DLD1 (cell line): ENCODE measurements around the gene TRERF1.

Experiments used
- in situ Hi-C: cut with HindIII; loops from 2 replicates; pipeline ENCODE4 v1.10.0; 2017; ENCODE audit warnings: low sequenced_read_pairs

The TRERF1 gene

DNA sequence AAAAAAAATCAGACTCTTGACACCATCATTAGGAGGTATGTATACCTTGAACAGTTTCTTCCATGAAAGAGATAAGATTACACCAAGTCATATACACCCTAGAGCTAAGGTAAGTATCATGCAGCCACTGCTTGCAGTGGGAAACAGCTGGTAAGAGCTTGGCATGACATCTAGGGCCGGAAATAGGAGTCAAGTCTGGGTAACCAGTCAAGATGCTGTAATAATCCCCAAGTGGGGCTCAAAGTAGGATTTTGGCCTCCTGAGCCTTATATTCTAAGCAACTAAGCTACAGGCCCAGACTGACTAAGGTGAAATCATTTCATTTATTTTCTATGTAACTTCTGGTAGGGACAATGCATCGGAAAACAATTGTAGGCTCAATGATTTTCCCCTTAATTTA is 23.9 kb downstream of the TRERF1 start:
- in situ Hi-C loops: no loop called here

DNA sequence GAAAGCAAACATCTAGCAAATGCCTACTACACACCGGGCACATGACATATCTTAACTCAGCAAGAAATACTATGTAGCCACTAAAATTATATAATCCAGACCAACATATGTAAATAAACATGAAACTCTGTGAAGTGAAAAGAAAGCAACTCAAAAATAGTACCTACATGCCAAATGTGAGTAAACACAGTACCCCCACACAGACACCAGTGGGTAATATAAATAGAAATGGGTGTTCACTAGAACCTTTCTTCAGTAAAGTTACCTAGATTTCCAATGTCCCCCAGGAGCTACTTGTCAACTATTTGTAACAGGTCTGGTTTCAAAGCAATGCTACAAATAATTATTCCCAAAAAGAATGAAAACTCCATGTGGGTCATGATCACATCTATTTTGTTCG is 25.5 kb downstream of the TRERF1 start:
- in situ Hi-C loops: no loop called here

DNA sequence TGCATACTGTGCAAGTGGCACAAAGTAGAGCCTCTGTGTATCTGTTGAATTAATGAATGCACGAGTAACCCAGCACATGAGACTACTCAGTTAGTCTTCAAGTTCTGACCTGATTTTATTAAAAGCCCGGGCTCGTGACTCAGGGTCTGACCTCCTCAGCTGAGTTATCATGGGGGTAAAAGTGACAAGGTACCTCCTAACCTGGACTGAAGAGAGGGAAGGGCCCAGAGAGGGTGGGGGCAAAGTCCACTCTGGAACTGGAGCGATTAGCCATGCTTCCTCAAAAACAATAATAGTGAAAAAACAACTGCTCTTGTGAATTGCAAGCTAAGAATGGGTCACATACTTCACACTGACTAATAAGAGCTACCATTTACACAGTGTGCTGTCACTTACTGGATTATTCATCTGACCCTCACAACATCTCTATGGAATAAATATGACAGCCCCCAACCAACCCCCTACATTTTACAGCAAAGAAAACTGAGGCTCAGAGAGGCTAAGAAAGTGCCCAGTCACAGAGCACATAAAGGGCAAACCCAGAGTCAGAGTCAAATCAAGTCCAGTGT is 26.7 kb downstream of the TRERF1 start:
- in situ Hi-C loops: no loop called here

DNA sequence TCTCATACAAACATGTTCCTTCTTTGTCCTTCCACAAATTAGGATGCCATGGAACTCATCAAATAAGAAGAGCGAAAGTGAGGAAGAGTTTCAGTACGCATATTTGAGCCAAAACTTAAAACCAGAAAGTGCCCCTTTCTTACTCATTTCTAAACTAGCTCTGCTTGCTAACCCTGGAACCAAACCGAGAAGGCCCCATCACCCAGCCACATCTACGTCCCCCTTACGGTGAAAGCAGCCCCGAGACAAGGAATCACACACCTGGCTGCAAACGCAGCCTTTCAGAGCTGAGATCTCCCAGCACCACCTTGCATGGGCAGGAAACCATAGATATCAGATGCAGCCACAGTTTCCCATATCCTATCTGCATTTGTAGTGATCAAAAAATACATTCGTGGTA is 28.5 kb downstream of the TRERF1 start:
- in situ Hi-C loops: no loop called here

DNA sequence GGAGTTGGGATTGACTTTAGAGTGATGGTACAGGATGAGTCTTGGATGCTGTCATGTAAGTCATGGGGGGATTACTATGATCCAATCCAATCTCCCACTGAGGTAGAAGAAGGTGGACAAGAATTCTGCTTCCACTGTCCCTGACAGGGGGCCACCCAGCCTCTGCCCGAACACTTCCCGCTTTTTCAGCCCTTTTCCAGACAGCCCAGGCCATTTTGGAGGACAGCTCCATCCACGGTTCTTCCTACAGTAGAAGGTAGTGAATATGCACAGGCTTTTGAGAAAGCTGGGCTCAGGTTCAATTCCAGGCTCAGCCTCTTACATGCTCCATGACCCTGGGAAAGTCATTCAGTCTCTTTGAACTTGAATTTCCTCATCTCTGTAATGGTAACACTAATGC is 31.0 kb downstream of the TRERF1 start:
- in situ Hi-C loops: no loop called here

DNA sequence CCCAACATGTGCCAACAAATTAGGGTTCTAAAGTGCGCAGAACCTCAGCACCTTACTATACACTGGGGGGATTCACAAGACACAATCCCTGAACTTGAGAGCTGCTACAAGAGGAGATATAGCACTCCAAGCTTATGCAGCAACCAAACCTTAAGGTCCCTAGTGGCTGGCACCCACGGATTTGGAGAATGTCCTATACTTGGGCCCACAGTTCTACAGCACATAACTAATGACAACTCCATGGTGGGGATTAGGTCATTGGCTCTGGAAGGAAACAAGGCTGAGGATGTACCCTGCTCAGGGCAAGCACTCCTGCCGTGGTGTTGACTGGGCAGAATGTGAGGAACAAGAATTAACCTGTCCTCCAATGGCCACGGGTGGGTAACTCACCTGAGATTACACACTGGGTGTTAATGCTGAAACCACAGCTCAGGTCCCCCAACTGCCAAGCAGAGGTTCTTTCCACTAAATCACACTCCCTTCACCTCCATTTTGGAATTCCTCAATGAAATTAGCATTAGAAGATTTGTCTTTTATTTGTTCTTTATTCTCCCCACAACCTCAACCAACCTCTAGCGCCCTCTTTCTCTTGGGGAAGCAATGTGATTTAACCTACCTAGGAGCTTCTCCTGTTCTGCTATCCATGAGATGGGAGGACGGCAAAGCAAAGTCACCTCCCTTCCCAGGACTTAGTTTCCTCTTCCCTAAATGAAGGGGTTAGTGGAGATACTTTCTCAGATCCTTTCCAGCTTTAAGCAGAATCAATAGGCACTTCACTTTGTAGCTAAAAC is 32.0 kb downstream of the TRERF1 start:
- in situ Hi-C loops: no loop called here

DNA sequence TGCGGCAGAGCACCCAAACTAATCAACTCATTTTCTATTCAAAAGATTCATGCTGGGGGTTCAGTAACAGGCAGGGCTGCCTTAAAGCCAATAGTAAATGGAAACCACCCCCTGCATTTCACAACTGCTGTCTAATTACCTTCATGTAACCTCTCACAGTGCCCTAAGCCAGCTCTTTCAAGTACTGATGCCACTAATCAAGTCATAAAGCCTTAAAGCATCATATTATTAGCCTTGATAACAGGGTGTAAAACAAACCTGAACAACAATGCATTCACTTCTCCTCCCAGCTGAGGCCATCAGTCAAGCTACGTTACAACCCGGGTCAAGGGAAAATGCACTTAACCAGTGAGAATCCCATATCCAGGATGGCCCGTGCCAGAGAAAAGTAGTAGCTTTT is 33.0 kb downstream of the TRERF1 start:
- in situ Hi-C loops: no loop called here

DNA sequence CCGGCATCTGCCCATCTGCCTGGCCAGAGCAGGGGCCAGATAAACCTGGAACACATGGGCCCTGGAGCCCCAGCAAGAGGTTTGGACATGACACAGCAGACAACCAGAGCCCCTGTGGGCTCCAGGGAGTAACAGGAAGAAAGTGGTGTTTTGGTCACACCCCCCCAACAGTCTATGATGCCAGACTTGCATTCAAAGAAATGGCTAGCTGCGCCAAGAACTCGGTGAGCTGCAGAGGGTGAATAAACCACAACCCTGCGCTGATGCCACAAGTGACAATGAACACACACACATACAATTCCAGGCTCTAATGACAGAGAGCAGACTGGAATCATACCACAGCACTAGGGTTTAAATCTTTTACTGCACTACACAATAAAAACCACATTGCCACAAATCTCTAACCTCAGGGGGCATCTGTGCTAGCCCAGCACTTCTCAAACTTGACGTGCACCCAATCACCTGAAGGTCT is 34.0 kb downstream of the TRERF1 start:
- in situ Hi-C loops: no loop called here

DNA sequence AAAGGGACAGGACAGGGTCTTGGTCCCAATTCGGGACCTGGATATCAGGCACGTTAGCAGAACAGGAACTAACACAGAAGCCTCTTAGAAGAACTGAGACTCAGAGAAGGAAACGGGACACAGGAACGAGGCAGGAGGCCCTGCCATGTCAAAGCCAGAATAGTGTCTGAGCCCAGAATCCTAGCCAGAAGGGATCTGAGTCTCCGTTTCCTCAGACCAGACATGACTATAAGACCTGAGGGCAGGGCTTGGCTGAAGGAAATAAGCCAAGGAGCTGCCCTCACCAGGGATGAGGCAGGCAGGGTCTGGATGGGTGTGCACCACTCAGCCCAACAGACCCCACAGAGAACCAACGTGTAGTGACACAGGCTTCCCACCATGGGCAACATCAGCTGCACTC is 40.3 kb downstream of the TRERF1 start:
- in situ Hi-C loops: no loop called here

DNA sequence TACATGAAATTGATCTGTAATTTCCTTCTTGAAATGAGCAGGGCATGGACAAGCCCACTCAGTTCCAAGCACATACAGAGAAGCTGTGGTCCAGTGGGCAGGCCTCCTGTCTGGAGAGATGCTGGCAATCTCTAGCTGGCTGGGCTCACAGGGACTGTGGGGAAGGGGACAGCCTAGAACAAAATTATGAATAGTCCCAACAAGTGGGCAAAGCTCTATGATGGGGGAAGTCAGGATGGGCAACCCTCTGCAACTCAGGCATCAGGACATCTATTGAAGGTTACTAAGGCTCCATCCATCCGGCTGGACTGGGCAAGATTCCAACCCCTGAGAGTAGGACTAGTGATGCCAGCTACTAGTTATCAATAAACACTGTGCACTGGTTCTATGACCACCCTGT is 40.9 kb downstream of the TRERF1 start:
- in situ Hi-C loops: no loop called here

DNA sequence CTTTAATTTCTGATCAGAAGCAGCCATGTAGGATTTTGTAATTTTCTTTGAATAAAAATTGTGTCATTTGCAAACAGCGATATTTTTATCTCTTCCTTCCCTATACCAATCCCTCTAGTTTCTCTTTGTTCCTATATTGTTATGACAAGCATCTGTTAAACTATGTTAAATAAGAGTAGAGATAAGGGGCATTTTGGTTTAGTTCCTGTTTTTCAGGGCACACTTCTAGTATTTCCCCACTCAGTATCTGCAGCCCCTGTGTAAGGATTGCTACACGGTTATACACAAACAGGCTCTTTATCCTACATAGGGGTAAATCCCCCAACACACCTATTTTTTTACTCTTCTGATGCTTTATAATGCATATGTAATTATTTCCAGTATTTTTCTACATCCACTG is 42.1 kb downstream of the TRERF1 start:
- in situ Hi-C loops: no loop called here

DNA sequence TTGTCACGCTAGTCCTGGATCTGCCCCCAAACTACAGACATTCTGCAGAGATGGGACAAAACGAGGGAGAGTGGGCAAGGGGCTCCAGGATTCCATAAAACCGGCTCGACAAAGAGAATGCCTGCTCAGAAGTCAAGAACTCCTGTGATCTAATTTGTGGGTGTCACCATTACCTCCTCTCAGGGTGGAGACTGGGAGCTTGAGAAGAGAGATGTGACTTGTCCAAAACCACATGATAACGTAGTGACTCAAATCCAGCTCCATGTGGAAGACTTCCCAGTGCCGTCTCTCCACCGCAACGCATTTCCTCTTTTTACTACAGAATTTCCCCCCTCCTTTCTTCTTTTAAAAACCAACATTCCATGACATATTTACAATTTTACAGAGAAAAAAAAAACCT is 44.3 kb downstream of the TRERF1 start:
- in situ Hi-C loops: no loop called here

DNA sequence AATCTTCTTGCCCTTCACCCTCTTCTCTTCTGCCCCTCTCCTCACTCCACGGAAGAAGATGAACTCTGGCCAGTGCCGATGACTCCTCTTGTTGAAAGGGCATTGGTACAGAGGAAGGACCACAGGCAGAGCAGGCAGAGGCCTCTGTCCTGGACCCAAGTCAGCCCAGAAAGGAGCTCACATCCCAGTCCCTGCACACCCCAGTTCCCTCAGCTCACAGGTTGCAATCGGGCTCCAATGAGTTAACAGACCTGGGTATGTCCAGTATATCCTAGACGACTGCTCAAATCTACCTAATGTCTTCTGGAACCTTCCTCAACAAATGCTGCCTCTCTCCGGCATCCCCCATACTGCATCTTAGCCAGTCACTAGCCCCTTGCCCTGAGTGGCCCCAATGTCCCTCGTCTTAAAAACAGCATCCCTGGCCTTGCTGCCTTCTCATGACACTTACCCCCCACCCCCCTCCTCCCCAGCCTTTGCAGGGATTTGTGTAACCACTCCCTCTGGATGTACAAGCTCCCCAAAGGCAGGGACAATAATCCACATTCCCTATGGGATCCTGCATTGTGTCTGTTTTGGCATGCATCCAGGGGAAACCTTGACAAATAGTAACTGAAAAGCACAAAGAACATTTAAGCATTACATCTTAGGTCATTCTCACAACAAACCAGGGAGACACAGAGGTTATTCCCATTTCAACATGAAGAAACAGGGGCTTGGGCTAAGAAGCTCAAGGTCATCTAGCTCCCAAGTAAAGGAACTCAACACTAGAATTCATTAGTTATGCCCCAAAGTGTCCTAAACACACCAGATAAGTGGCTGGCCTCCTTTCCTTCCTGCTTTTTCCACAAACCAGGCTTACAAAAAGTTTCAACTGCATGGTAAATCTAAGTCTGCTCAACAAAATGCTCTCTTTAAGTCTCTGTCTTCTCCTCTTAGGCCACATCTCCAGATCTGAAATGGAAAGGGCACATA is 45.1 kb downstream of the TRERF1 start:
- in situ Hi-C loops: no loop called here

DNA sequence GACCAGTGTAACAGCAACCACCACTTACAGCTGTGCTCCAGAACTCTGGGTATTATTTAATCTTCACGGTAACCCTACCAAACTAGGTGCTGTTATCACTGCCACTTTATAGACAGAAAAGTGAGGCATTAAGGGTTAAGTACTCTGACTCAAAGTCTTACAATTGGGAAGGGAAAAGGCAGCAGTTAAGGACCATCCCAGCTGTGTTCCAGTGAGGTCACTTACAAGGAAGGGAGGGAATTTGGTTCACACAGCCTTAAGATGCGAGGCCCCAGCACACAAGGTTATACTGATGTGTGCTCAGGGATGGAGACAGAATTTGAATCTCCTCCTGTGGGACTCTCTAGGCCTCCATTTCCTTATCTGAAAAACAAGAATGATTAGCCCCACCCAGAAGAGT is 46.7 kb downstream of the TRERF1 start:
- in situ Hi-C loops: no loop called here

DNA sequence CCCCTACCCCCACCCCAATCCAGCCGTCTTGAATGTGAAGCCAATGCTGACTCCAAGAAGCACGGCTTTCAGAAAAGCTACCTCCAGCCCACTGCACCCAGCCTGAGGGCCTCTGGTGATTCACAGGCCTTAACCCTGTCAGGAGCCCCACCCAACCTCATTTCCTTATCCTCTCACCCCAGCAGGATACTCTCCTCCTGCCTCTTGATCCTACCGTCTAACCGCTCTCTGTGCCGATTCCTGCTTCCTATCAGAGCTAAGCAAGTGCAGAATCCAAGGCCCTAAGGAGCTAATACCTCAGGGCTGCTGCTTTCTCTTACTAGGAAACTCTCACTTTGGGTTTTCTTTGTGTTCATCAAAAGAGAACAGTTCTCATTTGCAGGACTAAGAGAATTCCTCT is 47.2 kb downstream of the TRERF1 start:
- in situ Hi-C loops: no loop called here

DNA sequence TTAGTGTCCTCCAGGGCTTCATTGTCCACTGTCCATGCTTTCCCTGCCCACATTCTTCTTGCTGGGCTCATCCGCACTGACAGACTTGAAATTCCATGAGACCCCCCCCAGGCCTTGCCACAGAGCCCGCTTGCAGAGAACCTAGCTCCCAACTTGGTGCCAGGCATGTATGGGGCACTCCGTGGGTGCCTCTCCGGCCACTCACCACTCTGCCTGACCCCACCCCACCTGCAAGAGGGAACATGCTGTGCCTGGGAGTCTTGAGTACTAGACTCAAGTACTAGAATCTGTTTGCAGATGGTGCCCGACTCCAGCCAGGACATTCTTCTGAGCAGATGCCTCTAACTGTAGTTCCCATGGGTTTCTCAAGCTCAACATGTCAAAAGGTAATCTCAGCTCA is 47.9 kb downstream of the TRERF1 start:
- in situ Hi-C loops: no loop called here

DNA sequence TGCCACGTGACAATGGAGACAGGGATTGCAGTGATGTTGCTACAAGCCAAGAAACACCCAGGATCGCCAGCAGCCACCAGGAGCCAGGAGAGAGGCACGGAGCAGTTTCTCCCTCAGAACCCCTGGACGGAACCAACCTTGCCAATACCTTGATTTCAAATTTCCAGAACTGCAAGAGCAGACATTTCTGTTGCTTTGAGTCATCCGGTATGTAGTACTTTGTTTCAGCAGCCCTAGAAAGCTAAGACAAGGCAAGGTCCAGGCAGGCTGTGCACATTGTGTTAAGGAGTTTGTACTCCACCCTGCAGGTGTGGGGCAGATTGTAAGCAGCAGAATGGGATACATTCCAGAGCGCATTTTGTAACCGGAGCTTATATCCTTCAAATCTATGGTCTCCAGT is 48.3 kb downstream of the TRERF1 start:
- in situ Hi-C loops: no loop called here

DNA sequence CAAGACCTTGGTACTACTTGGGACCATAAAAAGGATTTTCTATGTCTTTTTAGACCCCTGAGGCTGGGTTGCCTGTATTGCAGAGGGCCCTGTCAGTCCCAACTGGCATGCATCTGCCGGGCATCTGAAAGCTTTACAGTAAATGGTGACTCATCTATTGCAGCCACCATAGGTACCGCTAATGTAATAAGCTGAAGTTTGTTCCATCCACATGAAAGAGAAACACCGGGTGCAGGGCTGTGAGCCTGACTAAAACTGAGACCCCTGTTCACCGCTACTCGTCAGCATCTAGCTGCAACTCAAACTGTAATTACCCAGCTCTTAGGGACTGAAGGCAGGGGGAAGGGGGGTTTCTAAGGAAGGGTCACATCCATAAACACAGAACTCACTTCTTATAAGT is 49.5 kb downstream of the TRERF1 start:
- in situ Hi-C loops: no loop called here

DNA sequence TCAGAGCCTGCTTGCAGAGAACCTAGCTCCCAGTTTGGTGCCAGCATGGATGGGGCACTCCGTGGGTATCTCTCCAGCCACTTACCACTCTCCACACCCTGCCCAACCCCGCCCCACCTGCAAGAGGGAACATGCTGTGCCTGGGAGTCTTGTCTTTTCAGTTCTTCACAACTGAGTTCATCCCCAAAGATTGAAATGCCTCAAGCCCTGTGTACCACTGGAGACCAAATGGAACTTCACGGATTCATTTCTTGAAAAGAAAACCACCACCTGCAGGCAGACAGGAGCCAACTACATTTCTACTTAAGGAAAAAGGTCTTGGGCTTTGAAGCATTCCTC is 50.1 kb downstream of the TRERF1 start:
- in situ Hi-C loops: no loop called here

DNA sequence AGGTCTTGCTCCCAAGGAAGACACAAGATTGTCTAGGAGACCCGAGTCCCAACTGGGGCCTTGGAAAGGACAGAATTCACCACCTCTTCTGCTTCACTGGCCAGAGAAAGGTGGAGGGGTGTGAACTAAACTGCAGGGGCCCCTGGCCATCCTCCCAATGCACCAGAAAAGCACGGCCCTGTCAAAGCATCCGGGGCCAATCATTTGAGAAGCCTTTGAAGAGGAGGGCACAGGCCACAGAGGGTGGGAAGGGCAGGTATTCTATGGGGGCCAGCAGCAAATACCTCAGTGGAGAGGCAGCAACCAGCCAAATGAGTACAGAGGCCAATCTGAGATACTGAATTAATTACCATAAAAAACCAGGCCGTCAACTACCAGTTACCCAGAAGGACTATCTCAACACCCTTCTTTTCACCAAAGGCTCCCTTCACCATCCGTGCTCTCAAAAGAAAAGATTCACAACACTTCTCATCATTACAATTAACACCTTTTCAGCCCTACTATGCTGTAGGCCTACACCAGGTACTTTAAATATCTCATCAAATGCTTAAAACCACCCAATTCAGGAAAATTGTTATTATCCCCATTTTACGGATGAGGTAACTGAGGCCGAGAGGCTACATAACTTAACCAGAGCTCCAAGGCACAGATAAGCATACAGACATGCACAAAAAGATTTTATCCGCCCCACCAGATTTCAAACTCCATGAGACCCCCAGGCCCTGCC is 50.7 kb downstream of the TRERF1 start:
- in situ Hi-C loops: no loop called here
